Measurements from ENCODE around the gene GRIA4.
"Not testable (repeated sequence)": the region's sequence is repeated elsewhere in the genome, so short reads cannot be mapped to it uniquely, and the experiment has no call there.

Gene GRIA4

DNA sequence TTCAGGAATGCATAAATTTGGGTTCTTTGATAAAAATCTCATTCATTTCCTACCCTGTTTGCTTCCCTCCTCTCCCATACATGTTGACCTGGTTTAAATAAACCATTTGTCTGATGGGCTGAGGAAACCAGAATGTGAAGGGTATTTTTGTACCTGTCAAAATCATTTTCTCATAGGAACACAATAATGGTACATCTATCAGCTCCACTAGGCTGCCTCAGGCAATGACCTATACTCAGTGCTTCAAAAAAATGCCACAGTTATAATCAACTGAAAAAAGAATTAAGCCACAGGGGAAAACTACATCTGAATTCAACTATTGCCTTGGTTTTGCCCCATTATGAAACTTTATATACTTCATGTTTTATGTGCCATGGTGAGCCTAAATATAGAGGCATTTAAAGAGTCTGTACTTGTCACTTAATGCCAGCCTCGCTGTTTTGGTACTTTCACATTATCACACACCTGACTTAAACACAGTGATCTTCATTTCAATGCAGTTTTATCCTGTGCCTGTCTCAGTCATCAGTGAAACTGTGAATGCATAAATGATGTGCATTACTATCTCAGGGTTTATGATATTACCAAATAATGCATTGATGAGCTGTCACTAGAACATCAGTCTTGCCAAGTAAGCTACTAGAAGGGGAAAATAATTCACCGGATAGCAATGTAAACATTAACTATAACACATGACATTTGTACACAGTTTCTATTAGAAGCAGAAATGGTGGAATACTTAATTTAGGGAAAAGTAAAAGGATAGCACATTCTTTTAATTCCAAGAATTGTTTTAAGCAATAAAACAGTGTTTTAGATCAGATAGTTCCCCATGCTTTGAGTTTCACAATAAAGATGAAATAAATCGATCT is 319.4 kb downstream of the GRIA4 start:
- DNase-seq: no peak

DNA sequence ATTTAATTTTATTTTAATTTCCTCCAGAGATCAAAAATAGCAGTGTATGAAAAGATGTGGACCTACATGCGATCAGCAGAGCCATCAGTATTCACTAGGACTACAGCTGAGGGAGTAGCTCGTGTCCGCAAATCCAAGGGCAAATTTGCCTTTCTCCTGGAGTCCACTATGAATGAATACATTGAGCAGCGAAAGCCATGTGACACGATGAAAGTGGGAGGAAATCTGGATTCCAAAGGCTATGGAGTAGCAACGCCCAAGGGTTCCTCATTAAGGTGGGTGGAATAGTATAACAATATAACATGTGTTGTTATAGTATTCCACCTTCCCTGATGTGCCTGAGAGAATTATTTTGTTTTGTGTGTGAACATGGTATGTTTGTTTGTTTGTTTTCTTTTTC is 323.8 kb downstream of the GRIA4 start:
- no peak for DNase-seq

DNA sequence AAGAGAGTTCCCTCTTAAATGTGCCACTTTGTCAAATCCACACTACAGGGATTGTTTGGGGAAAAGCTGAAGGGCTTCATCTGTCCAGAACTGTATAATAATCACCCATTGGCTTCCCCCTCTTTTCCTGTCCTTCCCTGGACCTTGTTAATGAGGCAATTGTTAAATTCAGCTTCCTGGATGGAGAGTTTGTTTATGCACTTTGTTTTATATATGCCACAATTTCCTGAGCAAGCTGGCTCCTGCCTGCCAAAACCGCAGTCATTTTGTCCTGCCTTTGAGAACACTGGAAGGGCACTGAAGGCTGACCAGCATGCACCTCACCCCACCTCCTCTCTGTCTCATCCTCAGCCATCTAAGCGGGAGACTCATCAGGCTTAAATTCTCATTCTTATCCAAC is 325.9 kb downstream of the GRIA4 start:
- DNase-seq: no peak

GRCh38 chr11:105937331-105937730 is 327.5 kb downstream of the GRIA4 start:
- DNase-seq: no peak

- no peak for DNase-seq
Observed at GRCh38 chr11:105937738-105938137, 327.9 kb downstream of the GRIA4 start.

GRCh38 chr11:105942921-105943320 is 333.0 kb downstream of the GRIA4 start:
- DNase-seq: no peak

GRCh38 chr11:105948918-105949590 is 339.2 kb downstream of the GRIA4 start:
- DNase-seq: no peak

GRCh38 chr11:105953886-105954285 is 344.0 kb downstream of the GRIA4 start:
- DNase-seq: no peak

DNA sequence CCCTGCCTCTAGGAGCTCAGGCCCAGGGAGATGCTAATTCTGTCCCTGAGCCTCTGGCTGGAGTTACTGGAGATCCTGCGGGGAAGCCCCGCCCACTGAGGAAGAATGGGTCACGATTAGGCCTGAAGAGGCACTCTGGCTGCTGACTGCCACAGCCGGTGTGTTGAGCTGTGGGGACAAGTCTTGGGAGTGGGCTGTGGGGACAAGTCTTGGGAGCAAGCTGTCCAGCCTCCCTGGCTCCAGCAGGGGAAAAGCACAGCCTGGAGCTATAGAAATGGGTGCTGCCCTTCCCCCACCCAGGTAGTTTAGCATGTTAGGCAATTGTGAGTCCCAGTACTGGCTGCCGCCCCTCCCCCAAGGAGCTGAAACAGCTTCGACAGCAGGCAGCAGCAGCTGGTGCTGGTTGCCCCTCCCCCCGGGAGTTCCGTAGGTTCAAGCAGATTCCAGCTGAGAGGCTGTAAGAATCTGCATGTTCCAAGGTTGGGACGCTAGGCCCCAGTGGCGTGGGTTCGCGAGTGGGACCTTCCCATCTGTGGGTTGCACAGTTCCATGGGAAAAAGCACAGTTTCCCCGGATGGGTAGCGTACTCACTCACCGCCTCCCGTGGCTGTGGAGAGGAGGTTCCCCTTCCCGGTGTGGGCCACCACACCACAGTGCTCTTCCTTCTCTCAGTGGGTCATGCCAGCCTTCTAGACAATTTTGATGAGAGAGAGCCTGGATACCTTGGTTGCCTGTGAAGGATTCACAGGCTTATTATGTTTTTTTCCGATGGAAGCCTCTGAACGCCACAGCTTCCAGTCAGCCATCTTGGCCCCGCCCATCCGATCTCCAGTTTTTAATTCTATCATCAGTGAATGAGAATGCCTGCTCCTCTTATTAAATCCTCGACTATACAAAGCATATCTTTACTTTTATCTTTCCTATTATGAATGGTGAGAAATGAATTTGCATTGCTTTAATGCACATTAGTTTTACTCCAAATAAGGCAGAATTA is 350.7 kb downstream of the GRIA4 start:
- no peak for DNase-seq

- no peak for DNase-seq
Observed at GRCh38 chr11:105968021-105968697, 358.3 kb downstream of the GRIA4 start.

DNA sequence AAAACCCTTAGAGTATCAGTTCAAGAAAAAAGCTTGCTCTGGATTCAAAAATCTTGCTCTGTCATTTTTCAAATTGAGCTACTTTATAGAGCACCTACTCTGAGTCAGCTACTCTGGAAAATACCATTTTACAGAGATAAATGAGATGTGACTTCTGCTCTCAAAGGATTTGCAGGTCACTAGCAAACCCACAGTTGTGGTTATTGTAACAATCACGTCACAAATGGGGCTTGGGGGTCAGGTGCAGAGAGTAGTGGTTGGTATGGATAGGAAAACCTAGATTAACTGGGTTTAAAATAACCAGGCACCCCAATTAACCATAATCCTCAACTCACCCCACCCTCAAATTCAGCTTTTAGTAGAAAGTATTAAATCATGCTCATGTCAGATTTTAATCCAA is 359.9 kb downstream of the GRIA4 start:
- no peak for DNase-seq

DNA sequence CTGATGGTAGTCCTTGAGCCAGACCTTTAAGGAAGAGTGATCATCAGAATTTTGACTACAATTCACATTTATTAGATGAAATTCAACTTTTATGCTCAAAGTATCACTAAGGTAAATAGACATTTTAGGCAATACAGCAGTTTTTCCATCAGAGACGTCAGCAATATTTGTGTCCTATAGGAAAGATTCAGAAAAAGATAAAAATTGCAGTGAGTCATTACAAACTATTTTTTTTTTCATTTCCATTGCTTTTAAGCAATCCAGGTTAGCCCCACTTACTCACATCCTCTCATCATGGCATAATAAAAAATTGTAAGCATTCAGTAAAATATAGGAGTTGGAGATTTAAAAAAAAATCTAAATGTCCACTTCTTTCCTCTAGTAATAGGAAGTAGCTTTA is 365.3 kb downstream of the GRIA4 start:
- DNase-seq: no peak

- DNase-seq: no peak
Observed at GRCh38 chr11:105979997-105980703, 370.3 kb downstream of the GRIA4 start.

GRCh38 chr11:105986554-105986953 is 376.7 kb downstream of the GRIA4 start:
- no peak for DNase-seq

DNA sequence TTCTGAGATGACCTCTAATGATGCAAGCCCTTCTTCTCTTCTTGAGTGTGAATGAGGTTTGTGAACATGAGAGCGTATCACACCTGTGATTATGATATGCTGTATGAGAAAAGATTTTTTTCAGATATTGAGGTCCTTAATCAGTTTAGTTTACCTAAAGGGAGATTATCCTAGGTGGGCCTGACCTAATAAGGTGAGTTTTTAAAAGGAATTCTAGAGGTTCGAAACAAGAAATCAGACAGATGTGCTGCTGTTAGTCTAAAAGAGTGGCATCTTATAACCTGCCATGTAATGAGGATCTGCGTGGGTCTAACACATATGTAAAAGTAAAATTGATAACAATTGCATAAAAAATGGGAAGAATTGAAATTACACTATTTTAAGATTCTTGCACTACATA is 378.3 kb downstream of the GRIA4 start:
- no peak for DNase-seq

GRCh38 chr11:105989124-105989523 is 379.3 kb downstream of the GRIA4 start:
- no peak for DNase-seq

DNA sequence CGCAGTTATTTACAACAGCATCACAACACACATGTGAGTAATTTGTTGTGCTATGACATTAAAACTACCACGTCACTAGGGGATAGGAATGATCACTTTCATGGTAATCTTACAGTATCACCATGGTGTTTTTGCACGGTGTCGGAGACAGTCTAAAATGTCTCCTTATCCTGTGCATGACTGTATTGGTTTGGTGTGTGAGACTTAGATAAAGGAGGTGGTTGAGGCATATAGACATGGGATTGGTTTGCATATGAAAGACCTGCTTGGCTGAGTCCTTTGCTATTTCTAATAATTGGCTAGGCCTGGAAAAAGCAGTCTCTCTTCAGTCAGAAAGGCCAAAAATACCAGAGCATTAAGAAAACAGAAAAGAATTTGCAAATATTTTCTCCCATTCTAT is 382.0 kb downstream of the GRIA4 start:
- no peak for DNase-seq

GRCh38 chr11:106001304-106002012 is 391.6 kb downstream of the GRIA4 start:
- DNase-seq: no peak

DNA sequence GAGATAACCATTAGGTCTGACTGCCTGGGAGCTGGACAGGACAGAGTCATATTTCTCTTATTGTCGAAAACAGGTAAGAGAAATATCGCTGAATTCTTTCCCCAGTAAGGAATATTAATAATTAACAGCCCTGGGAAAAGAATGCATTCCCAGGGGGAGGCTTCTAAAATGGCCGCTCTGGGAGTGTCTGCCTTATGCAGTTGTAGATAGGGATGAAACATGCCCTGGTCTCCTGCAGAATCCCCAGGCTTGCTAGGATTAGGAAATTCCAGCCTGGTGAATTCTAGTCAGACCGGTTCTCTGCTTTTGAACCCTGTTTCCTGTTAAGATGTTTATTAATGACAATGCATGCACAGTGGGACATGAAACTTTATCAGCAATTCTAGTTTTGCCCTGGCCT is 393.2 kb downstream of the GRIA4 start:
- DNase-seq: not testable (repeated sequence)

DNA sequence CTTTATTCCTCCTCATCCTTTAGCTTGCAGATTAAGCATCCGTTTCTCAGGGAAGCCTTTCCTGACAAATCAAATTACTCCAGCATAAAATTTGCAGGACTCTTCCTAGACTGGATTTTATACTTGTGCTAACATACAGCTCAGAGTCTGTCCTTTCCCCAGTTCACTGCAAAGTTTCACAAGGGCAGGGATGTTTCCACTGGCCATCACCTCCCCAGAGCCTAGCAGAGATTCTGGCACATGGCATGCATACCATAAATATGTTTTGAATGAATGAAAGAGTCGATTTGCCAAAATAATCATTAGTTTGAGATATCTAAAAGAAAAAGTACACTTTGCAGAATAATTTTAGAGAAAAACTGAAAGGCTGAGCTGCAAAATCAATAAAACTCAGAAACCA is 401.6 kb downstream of the GRIA4 start:
- DNase-seq: no peak

- peak; percentile 53 to 73 (median 55) for DNase-seq
Observed at GRCh38 chr11:106012744-106013143, 402.9 kb downstream of the GRIA4 start.

All from suppressor macrophage treated with lipopolysaccharide for 1 hour (primary cell).